Smooth muscle cell (in vitro differentiated cells): ENCODE results near the gene SRGAP1. TPM values are rescaled to one million over a fixed set of nuclear protein-coding genes. Genes with fewer than 3 reads are reported as not detected.

Experiments
- DNase-seq: peaks from one replicate; lab custom pipeline; 2025; ENCODE audit not compliant: unreplicated experiment; lab: John Stamatoyannopoulos, UW
- H2AFZ ChIP-seq: fragments of 200-600 bp; sonication (generic); 2 replicates; pipeline ENCODE4 v1.6.0; 2016; ENCODE audit warnings: antibody characterized with exemption, low read depth, mild to moderate bottlenecking
- H3F3A ChIP-seq: fragments of 200-600 bp; sonication (generic); 2 replicates; pipeline ENCODE4 v1.6.0; 2017; ENCODE audit warnings: antibody characterized with exemption, low read depth
- H3K27ac ChIP-seq: fragments of 200-600 bp; sonication (generic); 2 replicates; pipeline ENCODE4 v1.5.1; 2016; ENCODE audit warnings: low read depth, mild to moderate bottlenecking
- H3K27me3 ChIP-seq: fragments of 200-600 bp; sonication (generic); 2 replicates; pipeline ENCODE4 v1.6.1; 2016; ENCODE audit warnings: low read depth, mild to moderate bottlenecking
- H3K36me3 ChIP-seq: fragments of 200-600 bp; sonication (generic); 2 replicates; pipeline ENCODE4 v1.5.1; 2016; ENCODE audit warnings: low read depth
- H3K4me1 ChIP-seq: fragments of 200-600 bp; sonication (generic); 2 replicates; pipeline ENCODE4 v1.5.1; 2016; ENCODE audit warnings: low read depth
- H3K4me2 ChIP-seq: fragments of 200-600 bp; sonication (generic); 2 replicates; pipeline ENCODE4 v1.6.0; 2016; ENCODE audit warnings: mild to moderate bottlenecking
- H3K4me3 ChIP-seq: fragments of 200-600 bp; sonication (generic); 2 replicates; pipeline ENCODE4 v1.5.1; 2016; ENCODE audit warnings: mild to moderate bottlenecking
- H3K79me2 ChIP-seq: fragments of 200-600 bp; sonication (generic); 2 replicates; pipeline ENCODE4 v1.6.0; 2016; ENCODE audit warnings: low read depth, mild to moderate bottlenecking
- H3K9ac ChIP-seq: fragments of 200-600 bp; sonication (generic); 2 replicates; pipeline ENCODE4 v1.6.0; 2016; ENCODE audit warnings: low read depth
- H3K9me3 ChIP-seq: fragments of 200-600 bp; sonication (generic); replicated peaks from 2 replicates; pipeline ENCODE4 v1.5.1; 2016; ENCODE audit warnings: low read depth
- H4K20me1 ChIP-seq: fragments of 200-600 bp; sonication (generic); 2 replicates; pipeline ENCODE4 v1.6.0; 2016; ENCODE audit warnings: low read depth
- WGBS: methylation state at CpG from one replicate; pipeline ENCODE4 v1.1.7; 2016; ENCODE audit warnings: low lambda C conversion rate; 5-methylcytosine and 5-hydroxymethylcytosine counted together
- polyA plus RNA-seq: library from polyadenylated mRNA; unstranded; fragments of >200 nt; fragmentation: Nextera tagmentation; extraction: Ambion mirVana; gene quantifications from 2 replicates; pipeline ENCODE4 v1.2.1, GENCODE V29; 2016
- total RNA-seq: library from RNA; depleted of rRNA; stranded (reverse); fragments of >200 nt; gene quantifications from 2 replicates; pipeline ENCODE4 v1.2.3, GENCODE V29; 2014
- TF ChIP-seq, protein P1 (sequence below): fragments of 200-600 bp; sonication (generic); IDR thresholded peaks from 2 replicates; pipeline ENCODE4 v1.5.1; 2017; ENCODE audit warnings: borderline replicate concordance, mild to moderate bottlenecking, antibody characterized with exemption; ENCODE audit not compliant: insufficient read depth, poor library complexity, severe bottlenecking

SRGAP1 gene
- total and polyA plus RNA-seq, 2 experiments from 2014 or later, result 4.0 to 5.9 TPM

DNA sequence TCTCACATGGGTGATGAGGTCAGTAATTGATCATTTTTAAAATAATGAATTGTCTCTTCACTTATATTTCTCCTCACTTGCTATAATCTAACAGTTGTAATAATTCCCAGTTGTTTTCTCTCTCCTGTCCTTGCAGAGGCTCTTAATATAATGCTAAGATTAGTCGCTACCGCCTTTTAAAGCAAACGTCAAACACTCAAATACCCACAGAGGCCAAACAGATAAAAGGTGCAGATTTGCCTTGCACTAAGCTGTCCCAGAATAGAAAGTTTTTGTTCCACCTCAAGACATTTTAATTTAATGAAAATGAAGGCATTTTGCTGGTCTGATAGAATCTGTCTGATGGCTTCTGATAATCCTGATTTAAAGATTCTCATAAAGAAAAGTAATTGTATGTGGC is 218.6 kb downstream of the SRGAP1 start:
- no peak overlapping the region for H3K4me2 ChIP-seq
- H3K27me3 ChIP-seq, result no peaks in the 10 kb centered on the region
- TF ChIP-seq, protein P1, sequence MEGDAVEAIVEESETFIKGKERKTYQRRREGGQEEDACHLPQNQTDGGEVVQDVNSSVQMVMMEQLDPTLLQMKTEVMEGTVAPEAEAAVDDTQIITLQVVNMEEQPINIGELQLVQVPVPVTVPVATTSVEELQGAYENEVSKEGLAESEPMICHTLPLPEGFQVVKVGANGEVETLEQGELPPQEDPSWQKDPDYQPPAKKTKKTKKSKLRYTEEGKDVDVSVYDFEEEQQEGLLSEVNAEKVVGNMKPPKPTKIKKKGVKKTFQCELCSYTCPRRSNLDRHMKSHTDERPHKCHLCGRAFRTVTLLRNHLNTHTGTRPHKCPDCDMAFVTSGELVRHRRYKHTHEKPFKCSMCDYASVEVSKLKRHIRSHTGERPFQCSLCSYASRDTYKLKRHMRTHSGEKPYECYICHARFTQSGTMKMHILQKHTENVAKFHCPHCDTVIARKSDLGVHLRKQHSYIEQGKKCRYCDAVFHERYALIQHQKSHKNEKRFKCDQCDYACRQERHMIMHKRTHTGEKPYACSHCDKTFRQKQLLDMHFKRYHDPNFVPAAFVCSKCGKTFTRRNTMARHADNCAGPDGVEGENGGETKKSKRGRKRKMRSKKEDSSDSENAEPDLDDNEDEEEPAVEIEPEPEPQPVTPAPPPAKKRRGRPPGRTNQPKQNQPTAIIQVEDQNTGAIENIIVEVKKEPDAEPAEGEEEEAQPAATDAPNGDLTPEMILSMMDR, result no peak
- H3K4me3 ChIP-seq, result no peak overlapping the region
- no peak overlapping the region for H3K27ac ChIP-seq
- no peak overlapping the region for H2AFZ ChIP-seq
- 77% methylated on average over 3 of the region's 3 CpGs for WGBS
- no peak for DNase-seq
- no peak overlapping the region for H3K9ac ChIP-seq
- no peaks in the 10 kb centered on the region for H3F3A ChIP-seq
- no peaks in the 10 kb centered on the region for H3K9me3 ChIP-seq
- H3K4me1 ChIP-seq, result no peaks in the 10 kb centered on the region
- H3K36me3 ChIP-seq, result no peaks in the 10 kb centered on the region
- no peaks in the 10 kb centered on the region for H3K79me2 ChIP-seq
- no peaks in the 10 kb centered on the region for H4K20me1 ChIP-seq

DNA sequence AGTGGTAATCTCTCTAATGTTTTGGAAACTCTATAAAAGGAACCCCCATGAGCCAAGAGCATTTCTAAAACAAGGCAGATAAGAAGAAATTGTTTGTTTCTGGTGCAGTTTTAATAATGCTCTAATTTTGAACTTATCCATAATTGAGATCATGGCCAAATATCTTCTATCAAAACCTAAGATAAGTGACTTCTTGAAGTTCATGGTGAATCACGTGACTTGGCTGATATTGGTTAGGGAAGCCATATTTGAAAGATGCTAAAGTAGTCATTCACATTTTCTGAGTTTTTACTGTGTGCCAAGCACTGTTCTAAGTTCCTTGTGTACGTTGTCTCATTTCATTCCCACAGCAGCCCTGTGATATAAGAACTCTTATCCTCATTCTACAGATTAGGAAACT is 219.7 kb downstream of the SRGAP1 start:
- no peaks in the 10 kb centered on the region for H3K79me2 ChIP-seq
- H3K9ac ChIP-seq, result no peak overlapping the region

DNA sequence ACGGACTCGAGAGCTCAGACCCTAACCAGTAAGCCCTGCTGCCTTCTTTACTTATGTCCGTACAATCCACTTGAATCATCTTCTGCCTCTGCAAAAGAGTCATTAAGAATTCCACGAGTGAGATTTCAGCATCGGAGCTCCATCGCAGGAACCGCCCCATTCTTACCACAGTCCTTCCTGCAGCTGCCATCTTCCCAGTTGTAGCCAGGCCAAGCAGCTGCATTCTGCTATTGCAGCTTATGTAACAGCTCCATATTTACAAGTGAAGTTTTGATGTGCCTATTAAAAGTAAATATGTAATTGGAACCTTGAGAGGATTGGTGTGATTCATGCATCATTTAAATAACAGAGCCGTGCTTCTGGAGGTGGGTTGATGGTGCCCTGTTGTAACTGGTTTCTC is 220.2 kb downstream of the SRGAP1 start:
- WGBS, result 95% methylated on average over 8 of the region's 8 CpGs
- Histone ChIP-seq H3K27me3 (no peaks in the 10 kb centered on the region), H3K9ac (no peak overlapping the region), H2AFZ (no peak overlapping the region), H3K4me3 (no peak overlapping the region), H3K36me3 (no peaks in the 10 kb centered on the region), H3K9me3 (no peaks in the 10 kb centered on the region), H4K20me1 (no peaks in the 10 kb centered on the region), H3K79me2 (no peaks in the 10 kb centered on the region), H3K4me2 (no peak overlapping the region), H3K27ac (no peak overlapping the region), H3F3A (no peaks in the 10 kb centered on the region), H3K4me1 (no peaks in the 10 kb centered on the region)
- no peak for DNase-seq
- TF ChIP-seq, protein P1, result no peak

More for the DNA sequence above, 219.7 kb downstream of the SRGAP1 start:
- WGBS, result 89% methylated on average over 2 of the region's 2 CpGs
- no peak overlapping the region for H2AFZ ChIP-seq
- H3K27ac ChIP-seq, result no peak overlapping the region
- H3K36me3 ChIP-seq, result no peaks in the 10 kb centered on the region
- no peaks in the 10 kb centered on the region for H3F3A ChIP-seq
- no peaks in the 10 kb centered on the region for H3K27me3 ChIP-seq
- H3K9me3 ChIP-seq, result no peaks in the 10 kb centered on the region
- H3K4me3 ChIP-seq, result no peak overlapping the region
- no peak for DNase-seq
- H3K4me1 ChIP-seq, result no peaks in the 10 kb centered on the region
- no peak overlapping the region for H3K4me2 ChIP-seq
- TF ChIP-seq, protein P1, result no peak
- no peaks in the 10 kb centered on the region for H4K20me1 ChIP-seq

DNA sequence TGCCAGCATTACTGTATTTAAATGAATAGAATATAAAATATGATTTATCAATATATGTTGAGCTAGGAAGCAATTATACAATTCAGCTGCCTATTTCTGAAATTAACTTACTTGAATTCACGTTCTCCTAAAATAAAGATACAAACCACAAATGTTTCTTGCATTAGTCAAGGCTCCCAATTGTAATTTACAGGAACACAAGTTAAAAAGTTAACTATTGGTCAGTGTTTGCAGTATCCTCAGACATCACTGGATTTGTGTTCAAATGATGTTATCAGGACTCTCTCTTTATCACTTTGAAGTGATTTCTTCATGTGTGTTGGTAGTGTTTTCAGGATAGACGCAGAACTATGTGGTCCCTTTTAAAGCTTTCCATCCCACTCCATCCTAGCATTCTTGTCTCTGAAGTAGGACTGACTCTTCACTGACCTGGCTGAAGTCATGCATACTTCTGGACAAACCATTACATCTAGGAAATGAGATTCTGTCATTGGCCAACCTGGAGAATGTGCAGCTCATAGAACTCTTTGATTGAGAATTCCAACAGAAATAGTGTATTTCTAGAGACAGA is 221.5 kb downstream of the SRGAP1 start:
- Histone ChIP-seq H3K79me2 (no peaks in the 10 kb centered on the region), H3K9ac (no peak overlapping the region), H3K4me3 (no peak overlapping the region), H3K27me3 (no peaks in the 10 kb centered on the region), H3K36me3 (no peaks in the 10 kb centered on the region), H3K4me1 (no peaks in the 10 kb centered on the region), H3K27ac (no peak overlapping the region), H3K4me2 (no peak overlapping the region), H2AFZ (no peak overlapping the region), H3K9me3 (no peaks in the 10 kb centered on the region), H4K20me1 (no peaks in the 10 kb centered on the region), H3F3A (no peaks in the 10 kb centered on the region)
- TF ChIP-seq, protein P1, result no peak
- WGBS, result 64% methylated on average over 2 of the region's 2 CpGs
- no peak for DNase-seq
